ENCODE results near the gene RPL23.

The RPL23 gene

DNA sequence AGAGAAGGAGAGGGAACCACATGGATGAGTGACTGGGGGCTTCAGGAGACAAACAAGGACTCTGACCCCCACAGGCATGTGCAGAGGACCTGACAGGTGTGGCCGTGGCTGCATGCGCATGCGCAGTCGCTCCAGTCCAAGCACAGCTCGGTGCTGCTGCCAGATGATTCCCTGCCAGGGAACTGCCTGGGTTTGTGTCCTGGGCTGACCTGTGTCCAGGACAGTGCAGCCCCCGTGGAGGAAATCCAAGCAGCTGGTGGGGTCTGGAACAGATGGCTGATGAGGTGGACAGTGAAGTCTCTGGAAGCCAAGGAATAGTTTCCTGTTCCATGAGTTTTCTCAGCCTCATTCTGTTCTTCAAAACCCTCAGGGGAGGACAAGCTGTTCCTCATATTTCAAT, 43.7 kb upstream of the RPL23 start:
- TF ChIP-seq, protein P1, sequence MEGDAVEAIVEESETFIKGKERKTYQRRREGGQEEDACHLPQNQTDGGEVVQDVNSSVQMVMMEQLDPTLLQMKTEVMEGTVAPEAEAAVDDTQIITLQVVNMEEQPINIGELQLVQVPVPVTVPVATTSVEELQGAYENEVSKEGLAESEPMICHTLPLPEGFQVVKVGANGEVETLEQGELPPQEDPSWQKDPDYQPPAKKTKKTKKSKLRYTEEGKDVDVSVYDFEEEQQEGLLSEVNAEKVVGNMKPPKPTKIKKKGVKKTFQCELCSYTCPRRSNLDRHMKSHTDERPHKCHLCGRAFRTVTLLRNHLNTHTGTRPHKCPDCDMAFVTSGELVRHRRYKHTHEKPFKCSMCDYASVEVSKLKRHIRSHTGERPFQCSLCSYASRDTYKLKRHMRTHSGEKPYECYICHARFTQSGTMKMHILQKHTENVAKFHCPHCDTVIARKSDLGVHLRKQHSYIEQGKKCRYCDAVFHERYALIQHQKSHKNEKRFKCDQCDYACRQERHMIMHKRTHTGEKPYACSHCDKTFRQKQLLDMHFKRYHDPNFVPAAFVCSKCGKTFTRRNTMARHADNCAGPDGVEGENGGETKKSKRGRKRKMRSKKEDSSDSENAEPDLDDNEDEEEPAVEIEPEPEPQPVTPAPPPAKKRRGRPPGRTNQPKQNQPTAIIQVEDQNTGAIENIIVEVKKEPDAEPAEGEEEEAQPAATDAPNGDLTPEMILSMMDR (IDR thresholded peaks at IDR 0.05; ENCODE audit: low read depth, low read length) = no peak

DNA sequence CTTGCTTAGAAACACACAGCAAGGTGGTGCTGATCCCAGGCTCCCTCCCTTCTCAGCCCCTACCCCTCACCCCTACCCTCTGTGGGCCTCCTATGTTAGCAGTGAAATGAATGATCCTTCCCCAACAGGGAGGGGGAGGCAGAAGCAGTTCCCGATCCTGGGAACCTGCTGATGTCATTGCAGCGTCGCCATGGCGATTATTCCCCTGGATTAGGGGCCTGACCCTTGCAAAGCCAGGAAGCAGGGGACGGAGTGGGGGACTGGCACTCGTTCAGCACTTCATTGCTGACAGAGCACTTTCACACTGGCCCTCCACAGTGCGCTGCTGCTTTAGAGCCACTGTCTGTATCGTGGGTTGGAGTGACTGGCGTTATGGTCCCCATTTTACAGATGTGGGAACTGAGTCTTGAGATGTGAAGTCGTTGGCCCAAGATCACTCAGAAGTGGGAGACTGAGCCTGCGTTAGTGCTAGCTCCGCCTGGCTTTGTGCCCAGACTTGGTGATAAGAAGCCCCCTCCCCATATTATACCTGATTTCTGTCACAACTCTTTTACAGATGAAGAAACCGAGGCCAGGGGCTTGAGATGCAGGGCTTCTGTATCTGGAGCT, 42.9 kb upstream of the RPL23 start:
- H3K4me3 ChIP-seq (replicated peaks in 1 of 2; ENCODE audit: low read depth in 2 of 2, low read length in 2 of 2) = no peak overlapping the region
- no peak for DNase-seq (ENCODE audit: low read depth in 2 of 2)
- TF ChIP-seq, protein P1 (IDR thresholded peaks at IDR 0.05; ENCODE audit: low read depth, low read length) = no peak

More for the DNA sequence above, 43.7 kb upstream of the RPL23 start:
- H3K4me3 ChIP-seq (replicated peaks in 1 of 2; ENCODE audit: low read depth in 2 of 2, low read length in 2 of 2) = no peak overlapping the region
- peak; percentile 61 to 76 for DNase-seq (ENCODE audit: low read depth in 2 of 2)

DNA sequence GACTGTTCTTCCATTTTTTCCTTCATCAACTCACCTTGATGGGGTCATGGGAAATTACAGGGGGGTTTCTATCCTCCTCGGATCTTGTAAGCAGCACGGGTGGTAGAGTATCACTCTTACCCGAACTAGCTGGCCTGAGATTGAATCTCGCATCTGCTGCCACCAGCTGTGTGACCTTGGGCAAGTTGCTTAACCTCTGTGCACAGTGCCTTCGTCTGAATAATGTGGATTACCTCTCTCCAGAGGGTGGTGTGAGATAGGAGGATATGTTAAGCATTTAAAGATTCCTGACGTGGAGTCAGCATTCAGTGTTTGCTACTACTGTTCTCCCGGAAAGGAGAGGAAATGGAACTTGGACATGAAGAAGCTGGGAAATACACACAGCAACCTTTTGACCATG, 40.8 kb upstream of the RPL23 start:
- TF ChIP-seq, protein P1 (IDR thresholded peaks at IDR 0.05; ENCODE audit: low read depth, low read length) = no peak
- H3K4me3 ChIP-seq (replicated peaks in 1 of 2; ENCODE audit: low read depth in 2 of 2, low read length in 2 of 2) = no peak overlapping the region
- no peak for DNase-seq (ENCODE audit: low read depth in 2 of 2)

DNA sequence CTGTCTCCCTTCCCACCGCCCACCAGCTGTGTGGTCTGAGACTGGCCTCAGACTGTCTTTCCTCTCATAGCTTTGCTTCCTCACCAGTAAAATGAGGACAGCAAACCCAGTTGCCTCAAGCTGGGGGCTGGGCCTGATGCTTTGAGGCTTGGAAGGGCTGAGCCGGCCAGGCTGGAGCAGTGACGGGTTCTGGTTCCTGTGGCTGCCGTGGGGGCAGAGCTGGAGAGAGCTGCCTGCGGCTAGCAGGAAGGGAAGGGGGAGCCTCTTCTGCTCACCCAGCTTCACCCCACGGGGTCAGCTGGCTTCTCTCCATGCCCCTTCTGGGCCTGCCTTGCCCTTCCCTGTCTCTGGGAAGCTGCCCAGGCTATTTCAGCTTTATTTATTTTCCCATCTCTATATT, 40.1 kb upstream of the RPL23 start:
- DNase-seq (ENCODE audit: low read depth in 2 of 2) = peak; percentile 40 to 45

DNA sequence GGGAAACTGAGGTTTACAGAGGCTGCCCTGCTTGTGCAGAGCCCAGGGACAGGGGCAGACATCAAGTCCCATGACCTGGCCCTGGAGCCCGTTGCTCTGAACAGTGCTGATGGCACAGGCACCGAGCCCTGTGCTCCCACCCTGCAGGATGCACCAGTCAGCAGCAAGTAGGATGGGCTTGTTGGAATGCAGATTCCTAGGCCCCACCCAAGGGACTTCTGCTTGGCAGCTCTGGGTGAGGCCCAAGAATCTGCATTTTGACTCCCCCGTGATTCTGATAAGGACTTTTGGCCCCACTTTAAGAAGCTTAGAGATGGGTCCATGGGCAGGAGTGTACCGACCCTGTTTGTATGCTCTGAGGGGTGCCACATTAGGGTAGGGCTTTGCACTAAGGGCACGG, 39.6 kb upstream of the RPL23 start:
- TF ChIP-seq, protein P1 (IDR thresholded peaks at IDR 0.05; ENCODE audit: low read depth, low read length) = no peak
- DNase-seq (ENCODE audit: low read depth in 2 of 2) = no peak
- H3K4me3 ChIP-seq (replicated peaks in 1 of 2; ENCODE audit: low read depth in 2 of 2, low read length in 2 of 2) = no peak overlapping the region

More for the DNA sequence above, 40.1 kb upstream of the RPL23 start:
- H3K4me3 ChIP-seq (replicated peaks in 1 of 2; ENCODE audit: low read depth in 2 of 2, low read length in 2 of 2) = no peak overlapping the region
- TF ChIP-seq, protein P1 (IDR thresholded peaks at IDR 0.05; ENCODE audit: low read depth, low read length) = no peak

DNA sequence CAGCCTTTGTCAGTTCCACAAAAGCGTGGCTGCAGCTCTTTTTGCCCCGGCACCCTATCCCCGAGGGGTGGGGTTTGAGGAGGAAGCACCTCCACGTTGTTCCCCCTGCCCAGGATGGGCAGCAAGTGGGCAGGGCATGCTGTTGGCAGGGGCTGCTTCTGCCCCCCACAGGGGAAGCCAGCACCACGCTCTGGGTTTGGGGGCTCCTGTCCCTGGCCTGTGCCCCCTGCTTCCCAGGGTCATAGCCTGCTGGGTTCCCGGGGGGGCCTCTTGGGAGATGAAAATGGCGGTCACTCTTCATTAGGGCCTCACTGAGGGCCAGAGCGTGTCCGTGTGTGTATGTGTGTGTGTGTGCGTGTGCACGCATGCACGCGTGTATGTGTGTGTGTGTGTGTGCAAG, 39.1 kb upstream of the RPL23 start:
- DNase-seq (ENCODE audit: low read depth in 2 of 2) = no peak
- no peak overlapping the region for H3K4me3 ChIP-seq (replicated peaks in 1 of 2; ENCODE audit: low read depth in 2 of 2, low read length in 2 of 2)
- TF ChIP-seq, protein P1 (IDR thresholded peaks at IDR 0.05; ENCODE audit: low read depth, low read length) = no peak

DNA sequence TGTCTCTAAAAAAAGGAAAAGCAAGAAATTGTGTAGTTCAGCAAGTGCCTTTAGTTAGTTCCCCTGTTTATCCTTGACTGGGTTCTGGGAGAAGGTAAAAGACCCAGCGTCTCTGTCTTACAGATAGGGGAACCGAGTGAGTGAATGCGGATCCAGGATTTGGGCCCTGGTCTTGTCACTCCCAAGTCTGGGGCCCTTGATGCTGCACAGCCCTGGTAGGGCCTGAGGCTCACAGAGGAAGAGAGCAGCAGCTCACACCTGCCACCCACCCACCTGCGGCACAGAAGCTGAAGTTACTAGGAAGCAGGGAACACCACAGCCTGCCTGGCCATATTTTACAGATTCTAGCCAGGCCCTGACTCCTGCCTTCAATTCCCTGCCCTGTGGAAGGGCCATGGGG, 38.6 kb upstream of the RPL23 start:
- TF ChIP-seq, protein P1 (IDR thresholded peaks at IDR 0.05; ENCODE audit: low read depth, low read length) = no peak
- H3K4me3 ChIP-seq (replicated peaks in 1 of 2; ENCODE audit: low read depth in 2 of 2, low read length in 2 of 2) = no peak overlapping the region
- DNase-seq (ENCODE audit: low read depth in 2 of 2) = no peak
